Endothelial cell of umbilical vein (primary cell): ENCODE results near the gene SPIRE1. TPM values are rescaled to one million over a fixed set of nuclear protein-coding genes. Genes with fewer than 3 reads are reported as not detected.
A peak's percentile ranks its signal among the peaks of the same experiment; 100 is the strongest.

Experiments used
- BruUV-seq: library from RNA; stranded (reverse); fragments of 400-500 nt; replicated peaks from 2 replicates; lab custom pipeline; 2021; lab: Mats Ljungman, UMichigan
- CTCF ChIA-PET: fragments of 300-600, 350-600 bp; sonication (Branson Sonifier 250); formaldehyde crosslinking; loops from one replicate; lab custom pipeline; 2021; ENCODE audit warnings: antibody characterized with exemption, inconsistent platforms; lab: Charles Lee
- POLR2A ChIA-PET: fragments of 300-600, 350-600 bp; sonication (Branson Sonifier 250); formaldehyde crosslinking; loops from one replicate; lab custom pipeline; 2021; ENCODE audit warnings: antibody characterized with exemption, inconsistent platforms; lab: Charles Lee
- DNase-seq: peaks from one replicate; pipeline ENCODE4 v3.0.0-alpha.2; 2011; ENCODE audit warnings: low read depth, low spot score
- FAIRE-seq: peaks from 2 replicates; lab custom pipeline; 2011; peaks lifted over from hg19 to GRCh38; lab: Jason Lieb, UNC
- H2AFZ ChIP-seq: 2 replicates; pipeline ENCODE4 v1.6.0; 2012; ENCODE audit warnings: low read depth, low read length, control low read depth, inconsistent platforms
- H3K27ac ChIP-seq: 2 replicates; pipeline ENCODE4 v1.5.1; 2011; ENCODE audit warnings: low read depth, mild to moderate bottlenecking, control low read depth, low read length, moderate library complexity; ENCODE audit not compliant: insufficient read depth
- H3K27me3 ChIP-seq, 2 experiments: 2 replicates each; pipeline versions ENCODE4 v1.6.0 to v1.6.1; 2011; ENCODE audit warnings: low read length in 2 of 2, mixed read lengths in 1 of 2; ENCODE audit not compliant: control insufficient read depth in 2 of 2, insufficient read depth in 2 of 2
- H3K36me3 ChIP-seq, 2 experiments: 2 replicates in 1 of 2; 3 replicates in 1 of 2; pipeline ENCODE4 v1.5.1; 2011; ENCODE audit warnings: low read length in 2 of 2, mild to moderate bottlenecking in 1 of 2, moderate library complexity in 1 of 2; ENCODE audit not compliant: control insufficient read depth in 2 of 2, insufficient read depth in 2 of 2; ENCODE audit errors: extremely low read depth in 1 of 2
- H3K4me1 ChIP-seq: 3 replicates; pipeline ENCODE4 v1.5.1; 2011; ENCODE audit warnings: mild to moderate bottlenecking, low read length; ENCODE audit not compliant: control insufficient read depth, insufficient read depth; ENCODE audit errors: extremely low read depth
- H3K4me2 ChIP-seq: 2 replicates; pipeline ENCODE4 v1.6.1; 2011; ENCODE audit warnings: low read length, control low read depth, mixed read lengths; ENCODE audit not compliant: insufficient read depth
- H3K4me3 ChIP-seq, 3 experiments: fragments of 200-600 bp in 1 of 3; sonication (generic), shearing (Covaris generic) in 1 of 3; replicated peaks in 1 of 3; 2 replicates each; pipeline ENCODE4 v1.5.1; 2011 to 2016; ENCODE audit warnings: control low read depth in 3 of 3, low read length in 3 of 3, mild to moderate bottlenecking in 2 of 3, inconsistent platforms in 1 of 3, low read depth in 1 of 3, moderate library complexity in 1 of 3; ENCODE audit not compliant: insufficient read depth in 1 of 3
- H3K79me2 ChIP-seq: 2 replicates; pipeline ENCODE4 v1.6.0; 2012; ENCODE audit warnings: low read length, inconsistent platforms; ENCODE audit not compliant: control insufficient read depth, insufficient read depth
- H3K9ac ChIP-seq: replicated peaks from 2 replicates; pipeline ENCODE3; 2011; ENCODE audit warnings: low read length, control low read depth; ENCODE audit not compliant: insufficient read depth; ENCODE audit errors: extremely low read depth
- H3K9me1 ChIP-seq: replicated peaks from 3 replicates; pipeline ENCODE4 v1.6.0; 2011; ENCODE audit warnings: mild to moderate bottlenecking, low read length; ENCODE audit not compliant: control insufficient read depth, insufficient read depth; ENCODE audit errors: extremely low read depth
- H3K9me3 ChIP-seq: replicated peaks from 2 replicates; pipeline ENCODE4 v1.5.1; 2012; ENCODE audit warnings: low read length, inconsistent platforms; ENCODE audit not compliant: control insufficient read depth, insufficient read depth
- H4K20me1 ChIP-seq: replicated peaks from 2 replicates; pipeline ENCODE3; 2011; ENCODE audit warnings: mild to moderate bottlenecking, low read length; ENCODE audit not compliant: control insufficient read depth, insufficient read depth; ENCODE audit errors: extremely low read depth
- CTCF ChIP-seq, 2 donors: IDR thresholded peaks; 1 replicate in 1 of 2; 2 replicates in 1 of 2; pipeline ENCODE4 v1.5.1; 2011; ENCODE audit warnings: low read length in 2 of 2, mild to moderate bottlenecking in 2 of 2, moderate library complexity in 2 of 2, control low read depth in 1 of 2, inconsistent platforms in 1 of 2, low read depth in 1 of 2; ENCODE audit not compliant: insufficient read depth in 1 of 2; ENCODE audit errors: extremely low read depth in 1 of 2
- EZH2 ChIP-seq: IDR thresholded peaks from 2 replicates; pipeline ENCODE4 v1.6.1; 2012; ENCODE audit warnings: borderline replicate concordance, low read depth, mild to moderate bottlenecking, moderate library complexity, low read length, inconsistent platforms; ENCODE audit not compliant: severe bottlenecking
- FOS ChIP-seq: IDR thresholded peaks from 2 replicates; pipeline ENCODE4 v1.6.1; 2011; ENCODE audit warnings: mild to moderate bottlenecking, low read length, moderate library complexity, borderline replicate concordance; ENCODE audit not compliant: insufficient read depth
- GATA2 ChIP-seq: IDR thresholded peaks from 2 replicates; pipeline ENCODE4 v1.7.0; 2011; ENCODE audit warnings: low read depth, mild to moderate bottlenecking, moderate library complexity, mixed read lengths, low read length; ENCODE audit not compliant: insufficient read length, insufficient read depth
- JUN ChIP-seq: IDR thresholded peaks from 2 replicates; pipeline ENCODE4 v1.6.1; 2011; ENCODE audit warnings: borderline replicate concordance, low read depth; ENCODE audit not compliant: insufficient read length, insufficient read depth
- MAX ChIP-seq: IDR thresholded peaks from 2 replicates; pipeline ENCODE4 v1.6.1; 2011; ENCODE audit not compliant: insufficient read depth, insufficient read length
- MYC ChIP-seq: IDR thresholded peaks from one replicate; pipeline ENCODE4 v1.6.1; 2011; ENCODE audit warnings: mild to moderate bottlenecking, low read depth, low read length
- POLR2A ChIP-seq: IDR thresholded peaks from 2 replicates; pipeline ENCODE4 v1.6.1; 2012; ENCODE audit warnings: low read depth, mild to moderate bottlenecking, control low read depth, low read length
- POLR2AphosphoS5 ChIP-seq: IDR thresholded peaks from 2 replicates; pipeline ENCODE4 v1.6.1; 2012; ENCODE audit warnings: low read depth, mild to moderate bottlenecking, control low read depth, low read length, moderate library complexity; ENCODE audit not compliant: insufficient read depth
- dilution Hi-C: fragments of 300-500 bp; cut with MboI; formaldehyde crosslinking; loops from one replicate; pipeline ENCODE4 v1.15.0; 2019; ENCODE audit warnings: low sequenced_read_pairs; ENCODE audit not compliant: extremely low pct_ligation_motif_present
- intact Hi-C: fragments of 100-400 bp; cut with micrococcal nuclease; formaldehyde crosslinking; loops from one replicate; pipeline ENCODE4 v1.10.0; 2022
- polyA plus RNA-seq, 4 experiments: library from polyadenylated mRNA; depleted of rRNA in 3 of 4; stranded (reverse) in 3 of 4; unstranded in 1 of 4; fragments of >200 nt; gene quantifications; 2 replicates each; pipeline versions ENCODE4 v1.2.1 to v1.2.3, GENCODE V29; 2011 to 2012; ENCODE audit warnings: missing spikeins in 1 of 4
- total RNA-seq: library from RNA; stranded (reverse); gene quantifications from 2 replicates; pipeline ENCODE4 v1.2.3, GENCODE V29; 2021

The SPIRE1 gene
- total and polyA plus RNA-seq, 2 donors (not counting 3 experiments of a cell fraction or from before 2014, with no cell fraction given), result 13.1 to 44.0 TPM

- ChIA-PET POLR2A (no interaction called here), CTCF (interaction anchor here (1.1 to 2.4 kb wide), 3 partner anchors 9 to 32 kb away, joined by 4 to 20 read pairs (median 6); no protein-coding TSS in a partner anchor)
- Histone ChIP-seq H3K36me3 (no peaks in the 10 kb centered on the region), H3K79me2 (peaks cover 76% of the 10 kb centered on the region), H2AFZ (no peak overlapping the region), H3K9me3 (no peaks in the 10 kb centered on the region), H3K27ac (peak overlapping the region; percentile 5), H3K4me2 (no peak overlapping the region), H3K9ac (no peak overlapping the region), H3K9me1 (no peaks in the 10 kb centered on the region), H3K4me3 (no peak overlapping the region), H3K4me1 (peaks cover 18% of the 10 kb centered on the region), H3K27me3 (no peaks in the 10 kb centered on the region), H4K20me1 (peaks cover 3% of the 10 kb centered on the region)
- BruUV-seq, result no TSS peak
- no peak for FAIRE-seq
- dilution Hi-C loops, result no loop called here
- DNase-seq, result no peak
- intact Hi-C loops, result no loop called here
- TF ChIP-seq POLR2AphosphoS5, result no peak
- no peak for TF ChIP-seq GATA2
- TF ChIP-seq EZH2, result no peak
- no peak for TF ChIP-seq MAX
- no peak for TF ChIP-seq CTCF (IDR thresholded peaks at IDR 0.05; ENCODE audit: extremely low read depth in 1 of 2, insufficient read depth in 1 of 2, low read depth in 1 of 2, low read length in 2 of 2)
- no peak for TF ChIP-seq JUN
- TF ChIP-seq FOS, result no peak
- TF ChIP-seq POLR2A, result no peak
- no peak for TF ChIP-seq MYC
Measured at GRCh38 chr18:12638644-12639124, 19.2 kb downstream of the SPIRE1 start.
